ENCODE data around the gene PHACTR1. TPM values are rescaled to one million over a fixed set of nuclear protein-coding genes. Genes with fewer than 3 reads are reported as not detected.
A peak's percentile ranks its signal among the peaks of the same experiment; 100 is the strongest.

Gene PHACTR1
- total and polyA plus RNA-seq, 9 of the 15 experiments (the other 6 are each of a cell fraction or from before 2014, with no cell fraction given) = 11.5 to 32.6 (median 22.0) TPM

GRCh38 chr6:13319891-13320564, 603.5 kb downstream of the PHACTR1 start (continued):
- TF ChIP-seq ZMIZ1 (IDR thresholded peaks at IDR 0.05; ENCODE audit: low read depth in 2 of 2, low read length in 2 of 2) = peak in 1 of 2 experiments; percentile 63; a peak in 1 of 4 replicates
- no peak for TF ChIP-seq REST (IDR thresholded peaks at IDR 0.05; ENCODE audit: borderline replicate concordance)
- no peak for TF ChIP-seq REST (CRISPR knock-in tag; IDR thresholded peaks at IDR 0.05; ENCODE audit: low read depth)
- peak; percentile 49 to 82; a peak in 1 of 4 replicates for TF ChIP-seq ARNT (IDR thresholded peaks at IDR 0.05)
- TF ChIP-seq TAL1 (IDR thresholded peaks at IDR 0.05) = peak; percentile 92
- no peak; the same call in 1 of the 2 replicates for TF ChIP-seq ATF7 (IDR thresholded peaks at IDR 0.05)
- peak; percentile 94 for TF ChIP-seq NCOR1 (IDR thresholded peaks at IDR 0.05)
- no peak for TF ChIP-seq HNRNPK (IDR thresholded peaks at IDR 0.05; ENCODE audit: low read depth, low read length, poor library complexity, severe bottlenecking)
- TF ChIP-seq FOXP4 (CRISPR knock-in tag; IDR thresholded peaks at IDR 0.05; ENCODE audit: borderline replicate concordance) = no peak
- TF ChIP-seq ZNF639 (CRISPR knock-in tag; conservative IDR thresholded peaks at IDR 0.05 in 1 of 2, IDR thresholded peaks at IDR 0.05 in 1 of 2) = peak in 1 of 2 experiments; percentile 35; a peak in 1 of 4 replicates
